ENCODE results near the gene FRRS1.

Gene FRRS1

GRCh38 chr1:99702221-99702620 is 64.2 kb downstream of the FRRS1 start:
- no peak for TF ChIP-seq POLR2AphosphoS5 (IDR thresholded peaks at IDR 0.05; ENCODE audit: low read depth, low read length)
- no peak for TF ChIP-seq TAF1 (IDR thresholded peaks at IDR 0.05; ENCODE audit: borderline replicate concordance, insufficient read depth, low read length)

DNA sequence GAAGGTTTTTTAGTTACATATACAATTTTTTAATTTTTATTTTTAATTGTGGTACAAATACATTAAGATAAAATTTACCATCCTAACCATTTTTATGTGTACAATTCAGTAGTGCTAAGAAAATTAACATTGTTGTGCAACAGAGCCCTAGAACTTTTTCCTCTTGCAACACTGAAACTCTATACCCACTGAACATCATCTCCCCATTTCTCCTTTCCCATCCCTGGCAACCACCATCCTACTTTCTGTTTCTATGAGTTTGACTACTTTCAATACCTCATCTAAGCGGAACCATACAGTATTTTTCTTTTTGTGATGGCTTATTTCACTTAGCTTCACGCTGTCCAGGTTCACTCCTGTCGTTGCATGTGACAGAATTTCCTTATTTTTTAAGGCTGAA is 66.4 kb downstream of the FRRS1 start:
- TF ChIP-seq FOXP2 (optimal IDR thresholded peaks at IDR 0.05; ENCODE audit: borderline replicate concordance, extremely low read depth, extremely low read length, insufficient read depth), result no peak
- TF ChIP-seq TAF1 (IDR thresholded peaks at IDR 0.05; ENCODE audit: borderline replicate concordance, insufficient read depth, low read length), result no peak
- TF ChIP-seq POLR2AphosphoS5 (IDR thresholded peaks at IDR 0.05; ENCODE audit: low read depth, low read length), result no peak
- TF ChIP-seq REST (IDR thresholded peaks at IDR 0.05; ENCODE audit: insufficient read depth in 1 of 2, low read depth in 2 of 2, low read length in 2 of 2), result no peak
- no peak for TF ChIP-seq SIN3A (IDR thresholded peaks at IDR 0.05; ENCODE audit: borderline replicate concordance, insufficient read depth, low read length)

GRCh38 chr1:99697580-99697979 is 68.9 kb downstream of the FRRS1 start:
- no peak for TF ChIP-seq REST (IDR thresholded peaks at IDR 0.05; ENCODE audit: insufficient read depth in 1 of 2, low read depth in 2 of 2, low read length in 2 of 2)
- TF ChIP-seq SIN3A (IDR thresholded peaks at IDR 0.05; ENCODE audit: borderline replicate concordance, insufficient read depth, low read length), result no peak
- no peak for TF ChIP-seq TAF1 (IDR thresholded peaks at IDR 0.05; ENCODE audit: borderline replicate concordance, insufficient read depth, low read length)
- TF ChIP-seq FOXP2 (optimal IDR thresholded peaks at IDR 0.05; ENCODE audit: borderline replicate concordance, extremely low read depth, extremely low read length, insufficient read depth), result no peak
- no peak for TF ChIP-seq POLR2AphosphoS5 (IDR thresholded peaks at IDR 0.05; ENCODE audit: low read depth, low read length)

DNA sequence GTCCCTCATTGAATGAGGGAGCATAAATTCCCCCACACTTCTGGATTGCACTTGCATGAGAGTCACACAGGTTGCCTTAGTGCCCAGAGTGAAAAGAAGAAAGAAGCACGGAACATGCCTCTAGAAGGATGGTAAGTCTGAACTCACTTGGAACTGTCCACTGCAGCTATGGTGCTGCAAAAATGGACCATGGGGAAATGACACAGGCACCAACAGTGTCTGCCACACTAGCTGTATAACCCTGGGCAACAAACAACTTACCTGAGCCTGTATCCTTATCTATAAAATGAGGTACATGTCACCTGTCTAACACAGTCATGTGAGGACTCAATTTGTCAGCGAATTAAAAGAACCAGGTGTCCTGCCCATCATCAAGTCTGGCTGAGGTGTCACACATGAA is 69.8 kb downstream of the FRRS1 start:
- TF ChIP-seq POLR2AphosphoS5 (IDR thresholded peaks at IDR 0.05; ENCODE audit: low read depth, low read length) (no peak), FOXP2 (optimal IDR thresholded peaks at IDR 0.05; ENCODE audit: borderline replicate concordance, extremely low read depth, extremely low read length, insufficient read depth) (no peak), REST (IDR thresholded peaks at IDR 0.05; ENCODE audit: insufficient read depth in 1 of 2, low read depth in 2 of 2, low read length in 2 of 2) (peak; percentile 57 to 84; a peak in 3 of 4 replicates)

DNA sequence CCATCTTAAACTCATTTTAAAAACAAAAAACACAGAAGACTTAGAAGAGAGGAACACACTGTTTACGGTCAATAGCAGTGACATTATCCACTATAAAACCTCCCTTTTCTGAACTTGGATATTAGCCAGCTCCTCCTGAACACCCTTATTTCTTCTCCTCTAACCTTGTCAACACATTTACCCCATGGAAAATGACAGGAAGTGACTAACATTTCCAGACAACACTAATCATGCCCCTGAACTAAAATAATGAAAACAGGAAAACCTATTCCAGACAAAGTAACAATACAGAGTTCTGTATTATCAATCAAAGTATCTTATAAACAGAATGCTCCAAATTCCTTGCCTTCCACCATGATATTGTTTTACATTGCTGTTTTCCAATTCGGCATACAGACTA is 75.3 kb downstream of the FRRS1 start:
- TF ChIP-seq TAF1 (IDR thresholded peaks at IDR 0.05; ENCODE audit: borderline replicate concordance, insufficient read depth, low read length) (no peak), SIN3A (IDR thresholded peaks at IDR 0.05; ENCODE audit: borderline replicate concordance, insufficient read depth, low read length) (no peak), REST (IDR thresholded peaks at IDR 0.05; ENCODE audit: insufficient read depth in 1 of 2, low read depth in 2 of 2, low read length in 2 of 2) (no peak), FOXP2 (optimal IDR thresholded peaks at IDR 0.05; ENCODE audit: borderline replicate concordance, extremely low read depth, extremely low read length, insufficient read depth) (no peak), POLR2AphosphoS5 (IDR thresholded peaks at IDR 0.05; ENCODE audit: low read depth, low read length) (no peak)

Data from PFSK-1 (cell line).